ENCODE data around the gene MRPL55.

- TF ChIP-seq CTCF (IDR thresholded peaks at IDR 0.05) (no peak), POLR2A (IDR thresholded peaks at IDR 0.05) (no peak)
Observed at GRCh38 chr1:228089519-228090380, 19.3 kb downstream of the MRPL55 start.

All from thyroid gland (tissue), 4 donors.